AG09319 (cell line): ENCODE data around the gene RHOF.

Experiments used
- DNase-seq: peaks from one replicate; pipeline ENCODE4 v3.0.0-alpha.2; 2010; ENCODE audit warnings: low read depth; ENCODE audit errors: extremely low read depth
- CTCF ChIP-seq: IDR thresholded peaks from 2 replicates; pipeline ENCODE4 v1.5.1; 2011; ENCODE audit warnings: low read depth, mild to moderate bottlenecking, inconsistent platforms, low read length, moderate library complexity

The RHOF gene, protein sequence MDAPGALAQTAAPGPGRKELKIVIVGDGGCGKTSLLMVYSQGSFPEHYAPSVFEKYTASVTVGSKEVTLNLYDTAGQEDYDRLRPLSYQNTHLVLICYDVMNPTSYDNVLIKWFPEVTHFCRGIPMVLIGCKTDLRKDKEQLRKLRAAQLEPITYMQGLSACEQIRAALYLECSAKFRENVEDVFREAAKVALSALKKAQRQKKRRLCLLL

GRCh38 chr12:121793440-121793837, at the start of gene RHOF:
Gene RHOF, minus strand, starts transcription at chr12:121793688. Its CDS starts 55 bp downstream, at chr12:121793633.
- TF ChIP-seq CTCF: no peak
- no peak for DNase-seq

- DNase-seq: no peak
- TF ChIP-seq CTCF: no peak
These were observed 46.7 kb upstream of the RHOF start for GRCh38 chr12:121839993-121840761.

- peak; percentile 42 for TF ChIP-seq CTCF
- DNase-seq: peak; percentile 95
These were observed 45.9 kb upstream of the RHOF start for GRCh38 chr12:121839106-121839992.

DNA sequence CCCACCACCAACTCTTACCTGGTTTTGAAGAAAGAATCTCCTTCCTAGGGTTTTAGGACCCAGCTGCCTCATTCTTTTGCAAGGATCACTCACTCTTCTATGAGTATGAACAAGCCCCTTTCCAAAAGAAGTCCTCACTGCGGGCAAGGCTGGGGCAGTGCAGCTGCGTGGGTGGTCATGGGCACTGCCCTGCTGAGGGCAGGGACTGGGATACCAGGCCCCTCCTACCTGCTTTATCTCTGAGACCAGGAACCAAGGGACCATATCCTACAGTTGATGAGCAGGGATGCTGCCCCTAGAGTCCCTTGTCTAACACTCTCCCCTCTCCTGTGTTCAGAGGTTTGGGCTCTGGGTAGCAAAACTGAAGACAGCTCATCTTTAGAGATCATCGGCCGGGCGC, 44.6 kb upstream of the RHOF start:
- no peak for TF ChIP-seq CTCF
- DNase-seq: no peak

- DNase-seq: no peak
- no peak; the same call in none of the 2 replicates for TF ChIP-seq CTCF
These were observed 44.2 kb upstream of the RHOF start for GRCh38 chr12:121837680-121838079.

GRCh38 chr12:121831571-121832245, 38.2 kb upstream of the RHOF start:
- DNase-seq: no peak
- TF ChIP-seq CTCF: no peak
